GM19351 (cell line): ENCODE results near the gene JCAD.
A peak's percentile ranks its signal among the peaks of the same experiment; 100 is the strongest.

Source experiments
- ATAC-seq: cut with Tn5 transposase; IDR thresholded peaks from one replicate; pipeline ENCODE4 v1.9.1; 2021; ENCODE audit warnings: mild to moderate bottlenecking, moderate library complexity; ENCODE audit not compliant: unreplicated experiment

JCAD gene

DNA sequence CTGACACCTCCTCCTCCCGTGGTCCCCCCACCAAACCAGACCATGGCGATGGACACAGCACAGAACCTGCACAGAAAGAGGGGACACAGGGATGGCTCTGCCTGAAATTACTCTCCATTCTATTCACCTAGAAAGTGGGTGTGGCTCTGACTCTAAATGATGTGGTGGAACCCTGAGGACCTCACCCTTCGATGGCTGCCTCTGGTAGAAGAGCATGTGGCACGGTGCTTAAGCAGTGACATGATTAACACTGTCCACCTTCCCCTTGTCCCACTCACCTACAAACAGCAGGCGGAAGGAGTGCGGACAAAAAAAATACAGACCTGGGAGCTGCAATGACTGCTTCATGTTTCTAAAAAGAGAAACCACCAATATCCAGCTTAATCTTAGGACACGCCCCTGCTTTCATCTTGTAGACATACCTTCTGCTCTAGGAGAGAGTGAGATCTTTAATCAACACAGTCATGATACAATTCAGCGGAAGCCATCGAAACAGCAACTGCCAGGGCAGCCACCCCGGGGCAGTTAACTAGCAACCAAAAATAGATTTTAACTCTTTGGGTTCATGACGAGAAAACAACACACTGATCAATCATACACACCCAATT lies 11.4 kb downstream of the JCAD start:
- ATAC-seq = no peak

DNA sequence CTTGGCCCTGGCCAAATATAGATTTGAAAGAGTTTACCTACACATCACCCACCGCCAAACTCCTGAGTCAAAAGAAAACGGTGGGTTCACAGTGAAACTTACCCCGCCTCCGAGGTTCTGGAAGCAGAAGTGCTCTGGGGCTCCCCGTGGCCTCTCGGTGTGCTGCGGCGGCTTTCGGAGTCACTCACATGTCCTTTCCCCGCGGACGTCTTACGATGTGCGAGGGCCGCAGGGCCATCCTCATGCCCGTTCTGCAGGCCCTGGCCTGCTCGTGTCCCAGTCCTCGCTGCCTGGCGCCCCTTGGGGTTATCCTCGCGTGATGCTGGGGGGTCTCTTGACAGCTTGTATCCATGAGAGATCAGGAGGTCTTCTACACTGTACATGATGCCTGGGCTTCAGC lies 12.0 kb downstream of the JCAD start:
- peak; percentile 78 for ATAC-seq

DNA sequence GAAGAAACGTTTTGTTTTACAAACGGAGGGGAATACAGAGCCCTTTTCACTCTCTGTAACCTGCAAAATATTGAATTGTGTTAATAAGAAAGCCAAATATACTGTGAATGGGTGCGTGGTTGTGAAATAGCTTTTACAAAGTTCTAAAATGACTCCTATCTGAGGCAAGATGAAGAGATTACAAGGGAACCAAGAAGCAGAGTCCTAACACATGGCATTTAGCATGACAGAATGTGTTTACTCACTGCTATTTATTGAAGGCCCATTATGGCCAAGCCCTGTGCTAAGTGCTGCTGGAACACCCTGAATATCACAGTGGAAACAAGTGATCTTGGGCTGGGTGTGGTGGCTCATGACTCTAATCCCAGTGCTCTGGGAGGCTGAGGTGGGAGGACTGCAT lies 12.9 kb downstream of the JCAD start:
- no peak for ATAC-seq

DNA sequence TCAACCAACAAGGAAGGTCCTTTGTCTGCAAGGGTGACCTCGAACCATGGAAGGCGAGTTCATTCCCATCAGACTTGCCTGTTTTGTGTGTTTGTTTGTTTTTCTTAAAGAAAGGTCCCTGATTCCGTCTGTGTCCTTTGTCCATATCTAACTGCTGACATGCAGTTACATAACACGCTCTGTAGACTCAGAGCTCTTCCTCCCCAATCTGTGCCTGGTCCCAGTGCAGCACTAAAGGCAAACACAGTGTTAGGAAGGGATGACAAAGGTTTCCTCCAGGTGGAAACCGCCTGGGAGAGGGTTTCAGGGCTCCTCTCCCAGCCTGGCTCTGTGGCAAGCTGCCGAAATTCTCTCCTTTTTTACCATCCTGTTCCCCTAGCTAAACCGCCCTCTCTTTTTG lies 13.4 kb downstream of the JCAD start:
- no peak for ATAC-seq

DNA sequence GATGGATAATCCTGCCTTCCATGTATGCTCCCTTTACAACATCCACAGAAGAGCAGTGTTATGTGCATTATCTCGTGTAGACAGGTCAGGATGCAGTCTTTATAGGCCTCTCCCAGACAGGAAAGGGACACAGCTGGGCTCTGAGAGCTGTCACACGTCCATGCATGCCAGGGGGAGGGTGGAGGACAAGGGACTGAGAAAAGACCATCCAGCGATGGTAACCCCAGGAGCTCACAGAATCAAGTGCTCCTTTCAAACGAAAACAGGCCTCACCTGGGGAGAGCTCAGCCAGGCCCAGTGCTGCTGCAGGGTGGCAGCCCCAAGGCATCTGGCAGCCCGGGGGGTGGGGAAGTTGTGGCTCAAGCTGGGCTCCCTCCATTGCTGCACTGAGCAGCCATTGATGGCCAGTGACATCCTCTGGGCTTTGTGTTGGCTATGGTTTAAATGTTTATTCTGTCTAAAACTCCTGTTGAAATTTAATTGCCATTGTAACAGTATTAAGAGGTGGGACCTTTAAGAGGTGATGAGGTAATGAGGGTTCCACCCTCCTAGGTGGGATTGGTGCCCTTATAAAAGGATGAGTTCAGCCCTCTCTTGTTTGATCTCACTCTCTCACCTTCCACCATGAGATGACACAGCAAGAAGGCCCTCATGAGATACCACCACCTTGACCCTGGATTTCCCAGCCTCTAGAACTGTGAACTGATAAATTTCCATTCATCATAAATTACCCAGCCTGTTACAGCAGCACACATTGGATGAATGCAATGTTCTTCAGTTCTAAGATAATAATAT lies 15.7 kb downstream of the JCAD start:
- ATAC-seq = no peak

DNA sequence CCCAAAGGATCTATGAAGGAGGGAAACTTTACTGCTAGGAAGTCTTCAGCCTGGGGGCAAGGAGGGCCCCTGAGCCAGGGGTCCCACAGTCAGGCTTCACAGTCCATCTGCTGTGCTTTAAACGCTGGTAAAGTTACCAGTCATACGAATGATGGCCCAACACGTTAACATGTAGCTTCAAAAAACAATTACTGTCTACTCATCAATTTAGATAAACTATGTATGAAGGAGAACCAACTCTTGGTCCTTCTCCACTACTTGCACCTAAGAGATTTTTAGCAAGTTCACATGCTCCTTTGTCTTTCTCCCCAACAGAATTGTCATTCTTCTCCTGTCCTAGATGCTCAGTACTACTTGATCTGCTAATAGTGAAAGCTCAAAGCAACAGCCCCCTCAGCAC lies 16.6 kb downstream of the JCAD start:
- no peak for ATAC-seq

DNA sequence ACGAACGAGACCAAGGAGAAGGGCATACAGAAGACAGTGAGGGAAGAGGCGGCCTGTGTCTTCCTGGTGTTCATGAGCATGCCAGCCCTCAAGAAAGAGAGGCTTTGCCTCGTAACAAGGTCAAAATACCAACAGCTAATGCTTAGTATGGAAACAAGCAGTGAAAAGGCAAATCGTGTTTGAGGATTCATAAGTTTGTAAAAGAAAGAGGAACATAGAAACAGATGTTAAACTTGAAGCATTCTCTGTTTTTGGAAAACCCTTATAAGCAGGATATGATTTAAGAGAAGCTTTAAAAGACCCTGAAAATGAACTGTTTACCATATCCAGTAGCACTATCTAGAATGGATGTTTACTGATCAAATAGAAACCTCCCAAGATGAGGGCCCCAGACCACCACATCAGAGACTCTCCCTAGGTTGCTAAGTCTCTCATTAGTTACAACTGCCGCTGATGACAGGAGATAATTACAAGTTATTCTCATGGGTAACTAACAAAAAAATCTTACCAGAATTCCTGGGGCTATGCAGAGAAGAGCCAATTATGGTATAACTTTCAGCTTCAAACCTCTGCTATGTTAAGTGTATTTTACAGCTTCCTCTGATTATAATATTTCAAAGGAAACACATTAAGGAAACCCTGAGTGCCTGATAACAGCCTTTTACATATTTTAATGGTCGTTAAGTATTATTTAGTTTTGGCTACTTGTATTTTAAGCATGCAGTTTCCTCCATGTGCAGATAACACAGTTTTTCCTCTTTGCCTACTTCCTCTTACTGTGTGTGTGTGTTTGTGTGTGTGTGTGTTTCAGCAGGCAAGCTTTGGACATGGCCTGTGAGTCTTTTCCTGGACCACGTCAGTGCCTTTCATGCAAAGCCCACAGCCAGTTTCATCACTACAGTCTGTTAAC lies 17.9 kb downstream of the JCAD start:
- ATAC-seq = no peak

DNA sequence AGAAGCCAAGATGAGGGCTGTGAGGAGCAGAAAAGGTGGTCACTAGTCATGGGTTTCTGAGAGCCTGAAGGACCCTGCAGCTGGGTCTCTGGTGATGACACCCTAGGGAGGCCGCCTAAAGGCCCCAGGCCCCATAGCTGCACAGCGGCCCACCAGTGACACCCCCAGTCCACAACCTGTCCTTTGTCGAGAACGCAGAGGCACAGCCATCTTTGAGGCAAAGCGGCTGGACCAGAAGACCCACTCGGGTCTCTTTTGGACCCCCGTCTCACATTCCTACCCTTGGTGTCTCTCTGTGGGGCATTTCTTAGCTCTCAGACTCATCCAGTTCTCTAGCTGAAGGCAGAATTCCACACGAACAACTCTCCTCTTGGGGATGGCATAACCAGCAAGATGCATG lies 18.8 kb downstream of the JCAD start:
- ATAC-seq = no peak

DNA sequence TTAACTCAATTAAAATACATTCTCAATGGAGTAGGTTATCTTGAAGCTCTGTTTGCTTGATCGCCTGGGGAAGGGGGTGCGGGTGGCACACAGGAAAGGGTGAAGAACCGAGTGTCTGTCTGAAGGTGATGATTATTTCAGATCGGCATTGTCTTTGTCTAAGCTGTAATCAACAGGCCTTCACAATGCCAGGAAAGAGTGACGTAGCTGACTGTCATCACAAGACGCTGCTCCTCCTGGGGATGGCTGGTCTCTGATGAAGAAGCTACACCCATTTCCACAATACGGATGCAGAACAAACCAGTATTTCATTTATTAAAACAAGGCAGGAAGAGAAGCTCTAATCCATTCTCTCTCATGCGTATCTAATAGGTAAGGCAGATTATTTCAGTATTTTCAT lies 19.4 kb downstream of the JCAD start:
- no peak for ATAC-seq

DNA sequence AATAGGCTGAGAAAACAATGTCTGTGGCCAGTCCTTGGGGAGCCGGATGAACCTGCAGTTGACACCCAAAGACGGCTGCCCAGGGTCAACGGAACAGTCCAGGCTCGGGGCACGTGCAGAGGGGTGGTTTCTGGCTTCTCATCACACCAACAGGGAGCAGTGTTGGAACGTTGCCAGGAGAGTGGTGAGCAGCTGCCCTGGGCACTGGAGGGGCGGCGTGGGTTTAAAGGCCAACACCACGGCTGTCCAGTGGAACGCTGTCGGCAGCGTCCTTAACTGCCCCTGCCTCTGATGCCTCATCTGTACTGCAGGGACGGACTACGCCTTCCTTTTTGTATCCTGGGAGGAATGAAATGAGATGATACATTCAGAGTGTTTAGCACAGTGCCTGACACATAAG lies 19.8 kb downstream of the JCAD start:
- no peak for ATAC-seq

DNA sequence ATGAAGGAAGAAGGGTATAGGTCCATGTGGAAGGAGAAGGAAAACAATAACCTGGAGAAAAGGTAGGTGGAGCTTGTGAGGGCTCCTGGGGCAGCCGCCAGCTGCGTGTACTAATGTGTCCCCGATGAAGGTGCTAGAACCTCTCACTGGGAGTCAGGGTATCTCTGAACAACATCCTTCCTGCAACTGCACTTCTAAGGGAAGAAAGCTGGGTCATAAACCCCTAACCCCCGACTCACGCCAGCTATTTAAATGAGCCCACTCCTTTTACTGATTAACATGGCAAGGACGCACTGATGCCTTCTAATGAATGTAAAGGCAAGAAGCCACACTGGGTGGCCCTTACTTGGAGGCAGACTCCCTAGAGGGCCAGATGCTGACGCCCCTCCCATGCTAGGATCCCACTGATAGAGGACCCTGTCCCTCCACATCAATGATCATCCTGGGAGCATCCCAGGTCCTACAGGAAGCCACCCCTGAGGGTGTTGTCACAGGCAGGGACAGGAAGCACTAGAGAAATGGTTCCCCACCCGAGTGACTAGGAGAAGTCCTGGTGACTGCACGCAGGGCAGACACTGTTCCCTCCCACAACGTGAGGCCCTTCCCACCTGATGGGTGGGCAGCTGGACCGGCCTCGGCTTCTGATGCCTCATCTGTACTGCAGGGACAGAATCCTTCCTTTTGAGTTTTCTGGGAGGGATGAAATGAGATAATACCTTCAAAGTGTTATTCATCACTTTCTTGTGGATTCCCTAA lies 20.4 kb downstream of the JCAD start:
- ATAC-seq = no peak

DNA sequence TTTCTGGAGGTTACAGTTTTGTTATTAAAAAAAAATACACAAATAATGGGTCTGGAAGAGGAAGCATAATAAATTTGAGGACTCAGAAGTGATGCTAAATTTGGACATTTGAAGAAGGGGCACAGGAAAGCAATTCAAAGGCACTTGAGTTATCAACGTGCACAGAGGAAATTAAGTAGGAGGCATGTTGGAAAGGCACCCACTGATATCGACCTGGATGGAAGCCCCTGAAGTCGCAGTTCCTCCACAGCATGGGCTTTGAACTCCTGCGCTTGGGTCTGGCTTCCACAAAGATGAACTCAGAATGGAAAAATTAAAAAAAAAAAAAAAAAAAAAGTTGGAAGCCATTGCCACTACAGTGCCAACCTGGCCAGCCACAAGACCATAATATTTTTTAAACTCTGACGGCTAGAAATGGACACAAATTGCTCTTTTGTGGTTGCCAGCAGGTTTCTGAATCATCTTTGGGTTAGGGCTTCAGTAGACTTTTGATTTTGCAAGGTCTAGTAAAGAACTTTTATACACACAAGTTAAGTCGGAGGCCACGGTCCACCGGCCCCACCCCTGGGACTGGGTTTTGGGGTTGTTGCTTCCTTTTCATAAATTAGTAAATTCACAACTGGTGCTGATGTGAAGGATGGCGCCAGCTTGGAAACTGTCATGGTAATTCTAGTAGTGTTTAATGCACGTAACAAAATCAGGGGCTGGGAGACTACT lies 21.6 kb downstream of the JCAD start:
- no peak for ATAC-seq

DNA sequence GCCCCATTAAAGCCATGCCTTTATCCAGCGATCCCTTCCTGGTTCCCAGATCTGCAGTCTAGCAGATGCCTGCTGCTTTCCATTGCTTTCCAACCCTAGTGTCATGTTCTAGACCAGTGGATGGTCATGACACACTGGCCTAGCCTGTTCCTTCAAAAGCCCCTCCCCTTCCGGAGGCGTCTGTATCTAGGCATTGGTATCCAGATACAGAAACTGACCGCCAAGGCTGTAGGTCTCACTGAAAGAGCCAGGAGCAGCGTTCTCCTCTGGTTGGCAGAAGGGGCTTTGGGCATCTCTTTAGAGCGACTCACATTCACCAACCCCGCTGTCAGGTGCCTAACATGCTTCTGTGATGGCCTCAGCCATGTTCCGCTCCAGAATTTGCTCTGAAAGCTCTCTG lies 22.6 kb downstream of the JCAD start:
- ATAC-seq = no peak

DNA sequence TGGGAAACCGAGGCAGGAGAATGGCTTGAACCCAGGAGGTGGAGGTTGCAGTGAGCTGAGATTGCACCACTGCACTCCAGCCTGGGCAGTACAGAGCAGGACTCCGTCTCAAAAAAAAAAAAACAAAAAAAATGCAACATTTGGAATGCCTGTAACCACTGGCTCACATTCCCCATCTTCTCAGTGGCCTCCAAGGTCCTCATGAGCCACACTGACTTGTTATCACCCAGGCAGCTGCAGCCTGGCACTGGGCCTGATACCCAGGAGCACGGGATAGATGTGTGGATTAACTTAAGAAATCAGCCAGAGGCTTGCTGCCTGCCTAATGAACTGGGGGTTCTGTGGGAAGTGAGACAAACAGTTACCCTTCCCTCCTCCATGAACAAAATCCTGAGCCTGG lies 23.0 kb downstream of the JCAD start:
- no peak for ATAC-seq

DNA sequence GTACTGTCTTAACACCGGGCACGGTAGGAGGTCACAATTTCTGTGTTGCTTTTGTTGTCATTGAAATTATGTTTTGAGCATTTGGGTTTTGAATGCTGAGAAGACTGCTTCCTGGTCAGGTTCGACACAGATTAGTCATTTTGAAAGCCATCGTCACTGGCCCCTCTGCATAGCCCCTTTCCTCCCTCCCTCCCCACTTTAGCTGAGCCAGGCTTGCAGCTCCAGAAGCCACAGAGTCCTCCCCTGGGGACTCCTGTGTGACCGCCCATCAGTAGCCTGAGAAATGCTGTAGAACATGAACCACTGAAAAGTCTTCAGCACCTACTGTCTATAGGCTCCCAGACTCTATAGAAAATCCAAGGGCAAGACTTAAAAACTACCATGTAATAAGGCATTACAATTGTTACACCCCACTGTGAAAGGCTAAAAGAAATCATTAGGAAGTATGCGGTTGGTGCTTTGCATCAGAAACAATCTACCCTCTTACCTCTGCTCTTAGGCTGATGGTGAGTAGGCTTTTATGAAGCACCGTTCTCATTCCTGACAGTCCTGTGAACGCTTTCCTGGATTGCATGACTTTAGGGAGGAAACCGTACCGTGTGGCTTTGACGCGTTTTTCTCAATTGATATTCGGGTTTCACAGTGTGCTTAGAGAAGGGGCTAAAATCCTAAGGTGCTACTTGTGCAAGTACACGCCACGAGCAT lies 24.8 kb downstream of the JCAD start:
- ATAC-seq = peak; percentile 88

DNA sequence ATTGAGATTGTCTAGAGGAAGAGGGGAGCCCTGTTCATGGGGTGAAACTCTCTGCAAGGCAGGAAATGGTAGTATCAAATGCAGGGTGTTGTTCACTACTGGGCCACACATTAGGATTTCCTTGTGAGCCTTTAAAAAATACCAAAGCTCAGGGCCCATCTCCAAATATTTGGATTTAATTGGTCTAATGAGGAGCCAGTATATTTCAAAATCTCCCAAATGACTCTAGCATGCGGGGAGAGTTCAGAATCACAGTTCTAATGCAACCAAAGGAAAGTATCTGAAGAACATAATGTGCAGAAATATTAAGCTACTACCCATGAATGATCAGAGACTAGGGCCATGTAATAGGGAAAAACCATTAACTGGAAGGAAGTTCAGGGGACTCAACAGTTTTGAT lies 27.3 kb downstream of the JCAD start:
- no peak for ATAC-seq

DNA sequence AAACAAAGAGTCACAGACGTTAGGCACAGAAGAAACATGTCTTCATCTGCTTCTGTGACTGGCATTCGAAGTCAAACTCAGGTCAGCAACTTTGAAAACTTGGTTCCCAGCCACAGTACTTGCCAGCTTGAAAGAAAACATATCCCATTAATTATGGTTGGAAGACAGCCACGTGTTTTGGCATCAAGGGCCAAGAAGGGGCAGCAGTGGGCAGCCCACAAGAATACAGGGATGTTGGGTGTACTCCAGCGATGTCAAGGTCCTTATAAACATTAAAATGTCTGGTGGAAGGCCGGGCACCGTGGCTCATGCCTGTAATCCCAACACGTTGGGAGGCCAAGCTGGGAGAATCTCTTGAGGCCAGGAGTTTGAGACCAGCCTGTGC lies 29.5 kb downstream of the JCAD start:
- no peak for ATAC-seq

DNA sequence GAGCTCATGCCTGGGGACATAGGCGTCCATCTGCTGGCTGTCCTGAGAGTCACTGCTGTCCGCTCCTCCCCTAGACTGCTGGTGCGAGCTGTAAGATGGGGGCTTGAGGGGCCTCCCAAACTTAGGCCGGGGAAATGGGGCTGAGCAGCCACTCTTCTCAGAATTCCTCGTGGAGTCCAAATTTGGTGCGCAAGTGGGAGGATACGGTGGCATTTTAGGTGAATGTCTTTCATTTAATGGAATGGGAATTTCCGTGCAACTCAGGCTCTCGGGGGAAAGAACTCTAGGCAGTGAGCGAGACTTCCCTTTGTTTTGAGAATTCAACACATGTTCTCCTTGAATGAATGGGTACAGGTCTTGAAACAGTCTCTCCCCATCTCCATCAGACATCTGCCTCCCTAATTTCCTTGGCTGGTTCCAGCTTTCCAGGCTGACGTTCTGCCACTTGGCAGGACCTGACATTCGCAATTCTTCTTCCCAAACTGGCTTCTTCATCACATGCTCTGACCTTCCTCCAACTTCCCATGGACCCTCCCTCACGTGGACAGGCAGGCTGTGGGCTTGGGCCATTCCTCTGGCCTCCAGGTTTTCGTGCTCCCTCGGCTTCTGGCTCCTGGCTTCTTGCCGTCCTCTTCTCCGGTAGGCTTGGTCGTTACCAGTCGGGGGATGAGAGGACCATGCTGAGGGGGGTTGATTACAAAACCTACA lies 30.1 kb downstream of the JCAD start:
- ATAC-seq = no peak

DNA sequence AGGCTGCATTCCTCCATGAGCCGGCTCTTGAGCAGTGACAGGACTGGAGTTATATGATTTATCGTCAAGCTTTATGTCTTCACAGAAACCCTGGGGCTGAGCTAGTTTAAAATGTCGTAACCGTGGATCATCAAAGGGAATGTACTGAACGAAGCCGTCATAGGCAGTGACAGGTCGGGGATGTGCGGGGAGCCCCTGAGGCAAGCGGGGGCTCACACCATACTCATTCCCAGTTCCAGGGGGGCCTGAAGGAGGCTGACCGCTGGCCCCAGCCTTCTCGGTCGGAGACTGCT lies 30.7 kb downstream of the JCAD start:
- no peak for ATAC-seq
